D721Med (cell line): Measurements from ENCODE around the gene SERPINB13.

Experiments used
- DNase-seq: peaks from one replicate; pipeline ENCODE4 v3.0.0; 2011; ENCODE audit warnings: low spot score; ENCODE audit not compliant: insufficient read length
- FAIRE-seq: peaks from 2 replicates; lab custom pipeline; 2011; peaks lifted over from hg19 to GRCh38; lab: Jason Lieb, UNC
- CTCF ChIP-seq: IDR thresholded peaks from 2 replicates; pipeline ENCODE4 v1.5.1; 2012; ENCODE audit warnings: mild to moderate bottlenecking, control low read depth; ENCODE audit not compliant: insufficient read depth; ENCODE audit errors: missing control alignments

The SERPINB13 gene

GRCh38 chr18:63567825-63568224 is 19.3 kb upstream of the SERPINB13 start:
- no peak for TF ChIP-seq CTCF
- FAIRE-seq (no peak), DNase-seq (no peak)

GRCh38 chr18:63570721-63571120 is 16.4 kb upstream of the SERPINB13 start:
- DNase-seq = no peak
- no peak for FAIRE-seq
- TF ChIP-seq CTCF = no peak

- DNase-seq (no peak), FAIRE-seq (no peak)
- TF ChIP-seq CTCF = no peak
These were observed 11.5 kb upstream of the SERPINB13 start for GRCh38 chr18:63575681-63576080.

- no peak for DNase-seq
- peak; percentile 65 for TF ChIP-seq CTCF
- FAIRE-seq = peak; percentile 100
These were observed 8.7 kb upstream of the SERPINB13 start for GRCh38 chr18:63578357-63578958.

GRCh38 chr18:63579616-63580015 is 7.5 kb upstream of the SERPINB13 start:
- no peak for FAIRE-seq
- TF ChIP-seq CTCF = no peak
- DNase-seq = no peak

- DNase-seq (no peak), FAIRE-seq (no peak)
These were observed 1.2 kb upstream of the SERPINB13 start for GRCh38 chr18:63585988-63586387.

More at GRCh38 chr18:63585988-63586387, 1.2 kb upstream of the SERPINB13 start:
- TF ChIP-seq CTCF = no peak
